Kidney (tissue), 14 donors: ENCODE measurements around the gene PHACTR1. TPM values are rescaled to one million over a fixed set of nuclear protein-coding genes. Genes with fewer than 3 reads are reported as not detected.
A peak's percentile ranks its signal among the peaks of the same experiment; 100 is the strongest.

ENCODE experiments used
- DNase-seq, 5 donors: peaks; one replicate each; pipeline ENCODE4 v3.0.0-alpha.2; 2013 to 2020
- FAIRE-seq: peaks from 2 replicates; lab custom pipeline; 2012; peaks lifted over from hg19 to GRCh38; lab: Jason Lieb, UNC
- H3K27ac ChIP-seq, 2 donors: one replicate each; pipeline ENCODE4 v1.7.0; 2013; ENCODE audit warnings: low read depth in 2 of 2, low read length in 2 of 2, inconsistent platforms in 1 of 2
- H3K27me3 ChIP-seq: one replicate; pipeline ENCODE4 v1.7.1; 2013; ENCODE audit warnings: low read length, inconsistent platforms; ENCODE audit not compliant: control insufficient read depth, insufficient read depth
- H3K36me3 ChIP-seq, 3 donors: one replicate each; pipeline versions ENCODE4 v1.7.0 to v1.7.1; 2013; ENCODE audit warnings: low read length in 3 of 3, control low read depth in 1 of 3, inconsistent platforms in 1 of 3; ENCODE audit not compliant: insufficient read depth in 3 of 3, control insufficient read depth in 2 of 3
- H3K4me1 ChIP-seq, 3 donors: one replicate each; pipeline versions ENCODE4 v1.7.0 to v1.7.1; 2013; ENCODE audit warnings: low read length in 3 of 3, inconsistent platforms in 1 of 3, low read depth in 1 of 3; ENCODE audit not compliant: control insufficient read depth in 2 of 3, insufficient read depth in 2 of 3
- H3K4me3 ChIP-seq, 3 donors: one replicate each; pipeline versions ENCODE4 v1.7.0 to v1.8.1; 2013; ENCODE audit warnings: low read length in 3 of 3, control low read depth in 1 of 3, inconsistent platforms in 1 of 3
- H3K9ac ChIP-seq, 3 donors: one replicate each; pipeline versions ENCODE4 v1.7.0 to v1.7.1; 2013; ENCODE audit warnings: low read length in 3 of 3, control low read depth in 1 of 3, inconsistent platforms in 1 of 3
- H3K9me3 ChIP-seq, 3 donors: one replicate each; pipeline versions ENCODE4 v1.7.0 to v1.7.1; 2013; ENCODE audit warnings: low read length in 3 of 3, control low read depth in 1 of 3, inconsistent platforms in 1 of 3; ENCODE audit not compliant: control insufficient read depth in 2 of 3, insufficient read depth in 1 of 3
- intact Hi-C: fragments of 100-400 bp; cut with DNase I; formaldehyde crosslinking; loops from one replicate; pipeline ENCODE4 v1.11.1; 2022
- polyA plus RNA-seq: library from polyadenylated mRNA; stranded (reverse); fragments of 350-450 nt; fragmentation: Illumina TruSeq; extraction: RNeasy Lipid Tissue Mini Kit (QIAGEN cat#74804); gene quantifications from one replicate; pipeline ENCODE4 v1.2.3, GENCODE V29; 2014; ENCODE audit warnings: low read depth, low replicate concordance; ENCODE audit not compliant: insufficient read depth
- total RNA-seq: library from RNA; stranded (reverse); fragmentation: NEBNext Ultra II Directional; extraction: Animal tissue kit (Norgen Biotek cat#: 25700); gene quantifications from one replicate; pipeline ENCODE4 v1.2.1, GENCODE V29; 2021
- TF ChIP-seq, protein P1 (sequence below): IDR thresholded peaks from 3 replicates; pipeline ENCODE4 v1.5.1; 2012; ENCODE audit warnings: mild to moderate bottlenecking, moderate library complexity, borderline replicate concordance; ENCODE audit not compliant: insufficient read depth; ENCODE audit errors: extremely low read depth
- donor health status: control.
- donor health status: control.
- donor health status: control.
- donor health status: control.
- donor health status: control.
- donor health status: DM: yes; HTN: yes; CAD: no.
- donor health status: Normal renal cell carcinoma (clear cell type).

PHACTR1 gene
- total and polyA plus RNA-seq, 2 donors from 2014 or later, result 3.3 to 33.6 TPM

DNA sequence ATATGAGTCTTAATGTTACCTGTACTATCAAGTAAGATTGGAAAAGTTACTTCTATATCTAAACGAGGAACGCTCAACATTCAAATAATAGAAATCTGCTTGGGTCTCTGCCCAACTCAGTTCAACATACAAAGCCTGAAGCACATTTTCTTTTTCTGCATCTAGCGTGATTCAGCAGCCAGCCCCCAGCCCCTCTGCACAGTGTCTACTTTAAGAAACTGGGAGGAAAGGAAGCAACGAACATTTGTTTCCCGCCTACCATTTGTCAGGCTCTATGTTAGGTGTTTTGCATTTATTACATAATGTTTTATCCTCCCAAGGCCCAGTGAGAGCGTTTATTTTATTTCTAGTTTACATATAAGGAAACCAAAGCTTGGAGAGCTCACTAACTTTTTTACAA, 17.3 kb downstream of the PHACTR1 start:
- DNase-seq, result no peak
- H3K4me3 ChIP-seq, result no peak overlapping the region
- TF ChIP-seq, protein P1, sequence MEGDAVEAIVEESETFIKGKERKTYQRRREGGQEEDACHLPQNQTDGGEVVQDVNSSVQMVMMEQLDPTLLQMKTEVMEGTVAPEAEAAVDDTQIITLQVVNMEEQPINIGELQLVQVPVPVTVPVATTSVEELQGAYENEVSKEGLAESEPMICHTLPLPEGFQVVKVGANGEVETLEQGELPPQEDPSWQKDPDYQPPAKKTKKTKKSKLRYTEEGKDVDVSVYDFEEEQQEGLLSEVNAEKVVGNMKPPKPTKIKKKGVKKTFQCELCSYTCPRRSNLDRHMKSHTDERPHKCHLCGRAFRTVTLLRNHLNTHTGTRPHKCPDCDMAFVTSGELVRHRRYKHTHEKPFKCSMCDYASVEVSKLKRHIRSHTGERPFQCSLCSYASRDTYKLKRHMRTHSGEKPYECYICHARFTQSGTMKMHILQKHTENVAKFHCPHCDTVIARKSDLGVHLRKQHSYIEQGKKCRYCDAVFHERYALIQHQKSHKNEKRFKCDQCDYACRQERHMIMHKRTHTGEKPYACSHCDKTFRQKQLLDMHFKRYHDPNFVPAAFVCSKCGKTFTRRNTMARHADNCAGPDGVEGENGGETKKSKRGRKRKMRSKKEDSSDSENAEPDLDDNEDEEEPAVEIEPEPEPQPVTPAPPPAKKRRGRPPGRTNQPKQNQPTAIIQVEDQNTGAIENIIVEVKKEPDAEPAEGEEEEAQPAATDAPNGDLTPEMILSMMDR, result no peak
- H3K9me3 ChIP-seq, result no peaks in the 10 kb centered on the region
- FAIRE-seq, result no peak
- no peaks in the 10 kb centered on the region for H3K27me3 ChIP-seq
- H3K36me3 ChIP-seq, result no peaks in the 10 kb centered on the region
- H3K4me1 ChIP-seq, result no peaks in the 10 kb centered on the region
- H3K27ac ChIP-seq, result no peak overlapping the region
- intact Hi-C loops, result no loop called here
- no peak overlapping the region for H3K9ac ChIP-seq

DNA sequence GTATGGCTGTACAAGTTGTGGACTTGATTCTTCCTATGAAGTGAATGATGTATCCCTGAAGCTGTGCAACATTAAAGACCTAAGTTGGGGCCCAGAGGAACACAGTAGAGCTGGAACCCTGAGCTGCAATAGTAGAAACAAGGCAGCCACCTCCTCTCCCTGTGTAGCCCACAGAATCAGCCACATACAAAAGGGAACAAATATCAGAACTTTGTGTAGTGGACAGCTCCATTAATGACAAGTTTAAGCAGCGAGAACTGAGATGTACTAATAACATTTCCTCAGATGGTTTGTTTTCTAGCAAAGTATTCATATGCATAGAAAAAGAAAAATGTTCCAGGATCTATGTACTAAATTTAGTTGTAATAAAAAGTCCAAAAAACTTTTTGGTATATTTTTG, 19.2 kb downstream of the PHACTR1 start:
- Histone ChIP-seq H3K27ac (no peak overlapping the region), H3K4me1 (no peaks in the 10 kb centered on the region), H3K9ac (no peak overlapping the region), H3K36me3 (no peaks in the 10 kb centered on the region), H3K9me3 (no peaks in the 10 kb centered on the region), H3K4me3 (no peak overlapping the region), H3K27me3 (no peaks in the 10 kb centered on the region)
- intact Hi-C loops, result no loop called here
- FAIRE-seq (no peak), DNase-seq (peak in 2 of 5 donors; percentile 35 to 41)
- TF ChIP-seq, protein P1, result no peak

DNA sequence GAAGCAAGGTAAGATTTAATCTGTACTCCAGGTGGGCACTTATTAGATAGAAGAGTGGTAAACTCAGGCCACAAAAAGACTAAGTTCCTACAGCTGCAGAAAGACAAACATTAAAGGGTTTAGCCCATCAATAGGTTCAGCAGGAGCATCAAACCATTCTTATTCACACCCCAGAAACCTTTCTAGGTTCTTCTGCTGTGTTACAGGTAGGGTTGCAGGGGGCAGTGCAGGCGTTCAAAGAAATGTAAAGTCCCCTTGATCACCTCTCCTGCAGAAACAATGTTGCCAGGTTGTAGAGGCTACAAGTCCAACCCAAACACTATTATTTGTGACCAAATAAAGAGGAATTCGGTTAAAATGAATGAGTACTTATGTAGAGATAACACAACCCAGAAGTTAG, 31.8 kb downstream of the PHACTR1 start:
- H3K4me3 ChIP-seq, result no peak overlapping the region
- FAIRE-seq, result no peak
- no peak overlapping the region for H3K9ac ChIP-seq
- no peak for DNase-seq
- intact Hi-C loops, result no loop called here
- TF ChIP-seq, protein P1, result no peak
- peaks cover 0 to 5% (median 0%) of the 10 kb centered on the region in 3 donors for H3K9me3 ChIP-seq
- no peak overlapping the region for H3K27ac ChIP-seq
- no peaks in the 10 kb centered on the region for H3K4me1 ChIP-seq
- peaks cover 6% of the 10 kb centered on the region for H3K27me3 ChIP-seq
- no peaks in the 10 kb centered on the region for H3K36me3 ChIP-seq

DNA sequence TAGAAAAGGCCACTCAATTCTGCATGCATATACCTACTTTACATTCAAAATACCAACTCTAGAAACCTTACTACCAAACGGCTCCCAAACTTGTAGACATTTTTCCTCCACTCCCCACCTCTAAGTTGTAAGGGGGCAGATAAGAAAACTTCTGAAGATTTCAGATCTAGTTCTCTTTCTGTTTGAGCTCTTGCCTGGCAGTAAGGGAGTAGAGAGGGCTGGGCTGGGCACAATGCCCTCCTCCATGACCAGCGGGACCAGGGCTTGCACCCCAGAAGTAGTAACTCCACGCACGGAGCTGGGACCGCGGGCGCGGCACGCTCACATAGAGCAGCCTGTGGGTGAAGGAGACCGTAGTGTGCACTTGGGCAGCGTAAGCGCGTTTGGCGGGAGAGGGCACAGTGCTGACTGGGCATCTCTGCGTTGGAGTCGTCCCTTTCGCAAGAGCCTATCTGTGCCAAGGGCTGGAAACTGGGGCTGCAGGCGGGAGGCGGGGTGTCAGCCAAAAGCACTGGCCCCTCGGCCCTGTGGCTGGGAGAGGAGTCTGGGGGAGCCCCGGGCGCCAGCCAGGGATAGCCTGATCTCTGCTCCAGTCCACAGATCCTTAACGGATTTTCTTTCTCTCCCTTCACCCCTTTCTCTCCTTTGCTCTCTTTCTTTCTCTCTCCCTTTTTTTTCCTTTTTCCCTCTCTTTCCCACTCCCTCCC, 32.4 kb downstream of the PHACTR1 start:
- intact Hi-C loops, result no loop called here
- Histone ChIP-seq H3K9ac (no peak overlapping the region), H3K4me3 (no peak overlapping the region), H3K4me1 (no peaks in the 10 kb centered on the region), H3K9me3 (peaks cover 0 to 5% (median 0%) of the 10 kb centered on the region in 3 donors), H3K27me3 (peaks cover 6% of the 10 kb centered on the region), H3K36me3 (no peaks in the 10 kb centered on the region), H3K27ac (no peak overlapping the region)
- TF ChIP-seq, protein P1, result no peak
- FAIRE-seq, result no peak
- DNase-seq, result peak; percentile 11 to 63 (median 34)
